Measurements from ENCODE around the gene IRX4.

GRCh38 chr5:1840741-1841521, 41.8 kb downstream of the IRX4 start:
- TF ChIP-seq CTCF (IDR thresholded peaks at IDR 0.05; ENCODE audit: low read length) (no peak), EZH2phosphoT487 (IDR thresholded peaks at IDR 0.05; ENCODE audit: low read length) (no peak), EZH2 (optimal IDR thresholded peaks at IDR 0.05; ENCODE audit: low read depth, low read length) (no peak)

All from MM.1S (cell line).